Esophagus muscularis mucosa (tissue), 4 donors: ENCODE measurements around the gene ELFN1. TPM values are rescaled to one million over a fixed set of nuclear protein-coding genes. Genes with fewer than 3 reads are reported as not detected.

Experiments
- DNase-seq: peaks from one replicate; pipeline ENCODE4 v3.0.0-alpha.2; 2017; ENCODE audit errors: extremely low spot score
- H3K27ac ChIP-seq, 4 donors: fragments of 200-600 bp; sonication (generic); replicated peaks in 1 of 4; 1 replicate in 3 of 4; 2 replicates in 1 of 4; pipeline ENCODE4 v1.5.1; 2016 to 2019; ENCODE audit warnings: mild to moderate bottlenecking in 1 of 4
- H3K27me3 ChIP-seq, 4 donors: fragments of 200-600 bp; sonication (generic); one replicate each; pipeline versions ENCODE4 v1.5.1 to v1.6.0; 2016 to 2019
- H3K36me3 ChIP-seq, 4 donors: fragments of 200-600 bp; sonication (generic); one replicate each; pipeline ENCODE4 v1.5.1; 2016 to 2019
- H3K4me1 ChIP-seq, 4 donors: fragments of 200-600 bp; sonication (generic); one replicate each; pipeline ENCODE4 v1.5.1; 2016 to 2019
- H3K4me3 ChIP-seq, 4 donors: fragments of 200-600 bp; sonication (generic); 1 replicate in 2 of 4; 2 replicates in 2 of 4; pipeline ENCODE4 v1.5.1; 2016 to 2019; ENCODE audit warnings: mild to moderate bottlenecking in 4 of 4, moderate library complexity in 1 of 4
- H3K9me3 ChIP-seq, 4 donors: fragments of 200-600 bp; sonication (generic); 1 replicate in 3 of 4; 2 replicates in 1 of 4; pipeline ENCODE4 v1.5.1; 2016 to 2019
- EP300 ChIP-seq: sonication (generic); formaldehyde crosslinking; IDR thresholded peaks from one replicate; pipeline ENCODE4 v1.6.1; 2017; ENCODE audit warnings: antibody characterized with exemption
- POLR2A ChIP-seq: fragments of 450-650 bp; IDR thresholded peaks from one replicate; pipeline ENCODE4 v1.6.1; 2017; ENCODE audit warnings: antibody characterized with exemption, moderate library complexity, mild to moderate bottlenecking, low read depth
- POLR2AphosphoS5 ChIP-seq, 2 donors: sonication (generic); formaldehyde crosslinking; IDR thresholded peaks; one replicate each; pipeline ENCODE4 v1.6.1; 2017; ENCODE audit warnings: antibody characterized with exemption in 2 of 2
- WGBS: methylation state at CpG from one replicate; pipeline ENCODE4 v1.1.5; 2018; 5-methylcytosine and 5-hydroxymethylcytosine counted together
- intact Hi-C: fragments of 100-400 bp; cut with DNase I; formaldehyde crosslinking; loops from one replicate; pipeline ENCODE4 v1.15.1; 2023
- total RNA-seq, 4 donors: library from RNA; depleted of rRNA; stranded (reverse); fragments of >200 nt; gene quantifications; one replicate each; pipeline versions ENCODE4 v1.1.0 to v1.2.1, GENCODE V29; 2016
- TF ChIP-seq, protein P1 (sequence below), 3 experiments: fragments of 200-600 bp in 2 of 3; fragments of 450-650 bp in 1 of 3; sonication (generic) in 2 of 3; IDR thresholded peaks; one replicate each; pipeline ENCODE4 v1.5.1; 2017 to 2019; ENCODE audit warnings: antibody characterized with exemption in 3 of 3, mild to moderate bottlenecking in 2 of 3, moderate library complexity in 1 of 3

Gene ELFN1
- total RNA-seq = 1 to 10 TPM in 3 of 4 donors, under 1 TPM in 1; 0.86 to 3.3 (median 1.9) TPM

DNA sequence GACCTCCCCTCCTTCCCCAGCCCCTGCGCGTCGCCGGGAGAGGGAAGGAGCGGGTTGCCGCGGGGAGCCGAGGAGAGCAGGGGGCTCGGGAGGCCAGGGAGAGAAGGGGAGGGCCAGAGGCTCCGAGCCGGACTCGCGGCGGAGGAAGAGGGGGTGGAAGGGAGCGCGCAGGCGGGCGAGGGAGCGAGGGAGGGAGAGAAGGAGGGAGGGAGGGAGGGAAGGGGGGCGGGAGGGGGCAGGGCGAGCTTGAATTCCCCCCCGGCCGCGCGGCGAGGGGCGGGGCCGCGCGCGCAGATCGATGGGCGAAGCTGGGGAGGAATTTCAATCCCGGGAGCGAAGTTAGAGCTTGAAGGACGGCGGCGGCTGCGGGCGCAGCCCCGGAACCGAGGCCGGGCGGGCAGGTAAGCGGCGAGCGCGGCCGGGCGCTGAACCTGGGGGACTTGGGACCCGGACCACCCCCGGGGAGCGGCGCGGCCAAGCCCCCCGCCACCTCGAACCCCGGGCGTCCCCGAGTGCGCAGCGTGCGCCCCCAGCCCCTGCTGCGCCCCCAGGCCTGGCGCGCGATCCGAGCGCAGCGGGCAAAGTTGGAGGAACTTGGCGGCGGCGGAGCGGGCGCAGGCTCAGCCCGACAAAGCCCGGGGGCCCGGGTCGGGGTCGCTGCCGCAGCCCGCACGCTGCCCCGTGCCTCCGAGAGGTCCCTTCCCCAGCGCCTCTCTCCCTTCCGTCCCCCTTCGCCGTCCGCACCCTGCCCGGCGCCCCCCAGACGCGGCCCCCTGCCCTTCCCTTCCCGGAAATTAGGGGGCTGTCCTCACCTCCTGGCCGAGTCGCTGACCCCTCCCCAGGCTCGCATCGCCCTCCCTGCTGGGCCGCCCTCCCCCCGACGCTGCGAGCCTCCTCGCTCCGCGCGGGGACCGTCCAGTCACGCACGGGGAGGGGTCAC lies at the start of gene ELFN1:
TSS of gene ELFN1 (plus strand) at position 324 of the 940 bp plus-strand sequence. CDS start 74,320 bp downstream, outside the sequence.
- Histone ChIP-seq H3K4me3 (peak within 1 kb of the TSS; percentile 38 to 52 (median 44)), H3K36me3 (no peaks in the 10 kb centered on the region), H3K4me1 (peaks cover 28 to 54% (median 47%) of the 10 kb centered on the region in 4 donors), H3K9me3 (no peaks in the 10 kb centered on the region), H3K27me3 (peaks cover 0 to 99% (median 70%) of the 10 kb centered on the region in 4 donors), H3K27ac (no peak within 1 kb of the TSS)
- no peak for TF ChIP-seq POLR2AphosphoS5 (IDR thresholded peaks at IDR 0.05)
- TF ChIP-seq, protein P1, sequence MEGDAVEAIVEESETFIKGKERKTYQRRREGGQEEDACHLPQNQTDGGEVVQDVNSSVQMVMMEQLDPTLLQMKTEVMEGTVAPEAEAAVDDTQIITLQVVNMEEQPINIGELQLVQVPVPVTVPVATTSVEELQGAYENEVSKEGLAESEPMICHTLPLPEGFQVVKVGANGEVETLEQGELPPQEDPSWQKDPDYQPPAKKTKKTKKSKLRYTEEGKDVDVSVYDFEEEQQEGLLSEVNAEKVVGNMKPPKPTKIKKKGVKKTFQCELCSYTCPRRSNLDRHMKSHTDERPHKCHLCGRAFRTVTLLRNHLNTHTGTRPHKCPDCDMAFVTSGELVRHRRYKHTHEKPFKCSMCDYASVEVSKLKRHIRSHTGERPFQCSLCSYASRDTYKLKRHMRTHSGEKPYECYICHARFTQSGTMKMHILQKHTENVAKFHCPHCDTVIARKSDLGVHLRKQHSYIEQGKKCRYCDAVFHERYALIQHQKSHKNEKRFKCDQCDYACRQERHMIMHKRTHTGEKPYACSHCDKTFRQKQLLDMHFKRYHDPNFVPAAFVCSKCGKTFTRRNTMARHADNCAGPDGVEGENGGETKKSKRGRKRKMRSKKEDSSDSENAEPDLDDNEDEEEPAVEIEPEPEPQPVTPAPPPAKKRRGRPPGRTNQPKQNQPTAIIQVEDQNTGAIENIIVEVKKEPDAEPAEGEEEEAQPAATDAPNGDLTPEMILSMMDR (IDR thresholded peaks at IDR 0.05) = no peak
- TF ChIP-seq POLR2A = no peak
- no peak for TF ChIP-seq EP300
- intact Hi-C loops = loop anchor here (5.0 to 10.0 kb wide), 3 partner anchors 85 to 675 kb away; no protein-coding TSS in a partner anchor
- no peak for DNase-seq
- WGBS = 3% methylated on average over 50 of the region's 110 CpGs

DNA sequence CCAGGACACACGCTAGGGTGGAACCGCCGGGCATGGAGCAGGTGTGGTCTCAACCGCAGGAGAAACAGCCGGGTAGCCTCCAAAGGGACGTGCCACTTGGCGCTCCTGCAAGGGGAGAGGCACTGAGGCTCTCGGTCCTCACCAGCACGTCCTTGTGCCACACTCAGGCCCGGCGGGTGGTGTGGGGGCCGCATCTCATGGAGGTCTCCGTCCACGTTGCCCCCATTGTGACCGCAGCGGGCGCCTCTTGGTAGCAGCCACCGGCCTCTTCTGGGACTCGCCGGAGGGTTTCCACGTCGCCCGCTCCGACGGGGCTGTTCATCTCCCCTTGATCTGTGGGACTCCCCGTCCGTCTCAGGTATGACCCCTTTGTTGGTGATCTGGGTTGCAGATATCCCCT lies 49.2 kb upstream of the ELFN1 start:
- WGBS = 94% methylated on average over 19 of the region's 27 CpGs
- intact Hi-C loops = no loop called here
- DNase-seq = no peak
- no peaks in the 10 kb centered on the region for H3K4me1 ChIP-seq
- peaks cover 0 to 72% (median 0%) of the 10 kb centered on the region in 4 donors for H3K27me3 ChIP-seq
- no peaks in the 10 kb centered on the region for H3K9me3 ChIP-seq
- no peak overlapping the region for H3K27ac ChIP-seq
- H3K4me3 ChIP-seq = no peak overlapping the region
- TF ChIP-seq EP300 = no peak
- TF ChIP-seq, protein P1 (IDR thresholded peaks at IDR 0.05) = no peak
- TF ChIP-seq POLR2AphosphoS5 (IDR thresholded peaks at IDR 0.05) = no peak
- no peak for TF ChIP-seq POLR2A
- no peaks in the 10 kb centered on the region for H3K36me3 ChIP-seq

DNA sequence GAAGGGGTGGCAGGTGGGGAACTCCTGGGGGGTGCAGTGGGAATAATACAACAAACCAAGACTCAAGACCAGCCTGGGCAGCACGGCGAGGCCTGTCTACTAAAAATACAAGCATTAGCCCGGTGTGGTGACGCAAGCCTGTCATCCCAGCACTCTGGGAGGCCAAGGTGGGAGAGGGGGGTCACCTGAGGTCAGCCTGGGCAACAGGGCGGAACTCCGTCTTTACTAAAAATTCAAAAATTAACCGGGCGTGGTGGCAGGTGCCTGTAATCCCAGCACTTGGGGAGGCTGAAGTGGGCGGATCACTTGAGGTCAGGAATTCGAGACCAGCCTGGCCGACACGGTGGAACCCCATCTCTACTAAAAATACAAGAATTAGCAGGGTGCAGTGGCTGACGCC lies 48.4 kb upstream of the ELFN1 start:
- no peak for DNase-seq
- Histone ChIP-seq H3K27me3 (peaks cover 0 to 75% (median 0%) of the 10 kb centered on the region in 4 donors), H3K4me3 (no peak overlapping the region), H3K4me1 (no peaks in the 10 kb centered on the region), H3K36me3 (no peaks in the 10 kb centered on the region), H3K9me3 (no peaks in the 10 kb centered on the region), H3K27ac (no peak overlapping the region)
- 93% methylated on average over 13 of the region's 13 CpGs for WGBS
- intact Hi-C loops = no loop called here
- TF ChIP-seq, protein P1 (IDR thresholded peaks at IDR 0.05) = no peak
- no peak for TF ChIP-seq POLR2A
- TF ChIP-seq EP300 = no peak
- TF ChIP-seq POLR2AphosphoS5 (IDR thresholded peaks at IDR 0.05) = no peak

DNA sequence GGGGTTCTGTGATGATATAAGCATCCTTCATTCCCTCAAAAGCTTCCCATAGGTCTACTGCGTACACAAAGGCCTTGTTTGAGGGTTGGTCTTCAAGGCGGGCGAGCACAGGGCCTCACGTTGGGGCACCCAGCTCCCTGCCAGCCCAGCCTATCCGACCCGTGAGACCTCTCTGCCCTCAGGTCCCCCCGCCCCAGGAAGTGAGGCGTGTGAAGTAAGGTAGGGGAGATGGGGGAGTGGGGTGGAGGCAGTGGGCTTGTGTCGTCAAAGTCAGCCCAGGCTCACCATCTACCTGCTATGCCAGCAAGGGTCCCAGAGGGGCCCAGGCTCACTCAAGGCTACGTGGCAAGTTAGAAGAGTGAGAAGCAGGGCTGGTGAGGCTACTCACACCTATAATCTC lies 47.6 kb upstream of the ELFN1 start:
- intact Hi-C loops = no loop called here
- Histone ChIP-seq H3K27me3 (peaks cover 0 to 71% (median 0%) of the 10 kb centered on the region in 4 donors), H3K4me1 (no peaks in the 10 kb centered on the region), H3K36me3 (no peaks in the 10 kb centered on the region), H3K9me3 (no peaks in the 10 kb centered on the region), H3K4me3 (no peak overlapping the region), H3K27ac (no peak overlapping the region)
- TF ChIP-seq POLR2AphosphoS5 (IDR thresholded peaks at IDR 0.05) (no peak), EP300 (no peak), POLR2A (no peak)
- TF ChIP-seq, protein P1 (IDR thresholded peaks at IDR 0.05) = no peak
- 87% methylated on average over 10 of the region's 10 CpGs for WGBS
- no peak for DNase-seq
